ENCODE results near the gene NOL3. TPM values are rescaled to one million over a fixed set of nuclear protein-coding genes. Genes with fewer than 3 reads are reported as not detected.
A peak's percentile ranks its signal among the peaks of the same experiment; 100 is the strongest.

The NOL3 gene
- total and polyA plus RNA-seq, 2 of the 13 experiments (the other 11 are each of a cell fraction or from before 2014, with no cell fraction given) = 5.7 to 20.5 TPM

DNA sequence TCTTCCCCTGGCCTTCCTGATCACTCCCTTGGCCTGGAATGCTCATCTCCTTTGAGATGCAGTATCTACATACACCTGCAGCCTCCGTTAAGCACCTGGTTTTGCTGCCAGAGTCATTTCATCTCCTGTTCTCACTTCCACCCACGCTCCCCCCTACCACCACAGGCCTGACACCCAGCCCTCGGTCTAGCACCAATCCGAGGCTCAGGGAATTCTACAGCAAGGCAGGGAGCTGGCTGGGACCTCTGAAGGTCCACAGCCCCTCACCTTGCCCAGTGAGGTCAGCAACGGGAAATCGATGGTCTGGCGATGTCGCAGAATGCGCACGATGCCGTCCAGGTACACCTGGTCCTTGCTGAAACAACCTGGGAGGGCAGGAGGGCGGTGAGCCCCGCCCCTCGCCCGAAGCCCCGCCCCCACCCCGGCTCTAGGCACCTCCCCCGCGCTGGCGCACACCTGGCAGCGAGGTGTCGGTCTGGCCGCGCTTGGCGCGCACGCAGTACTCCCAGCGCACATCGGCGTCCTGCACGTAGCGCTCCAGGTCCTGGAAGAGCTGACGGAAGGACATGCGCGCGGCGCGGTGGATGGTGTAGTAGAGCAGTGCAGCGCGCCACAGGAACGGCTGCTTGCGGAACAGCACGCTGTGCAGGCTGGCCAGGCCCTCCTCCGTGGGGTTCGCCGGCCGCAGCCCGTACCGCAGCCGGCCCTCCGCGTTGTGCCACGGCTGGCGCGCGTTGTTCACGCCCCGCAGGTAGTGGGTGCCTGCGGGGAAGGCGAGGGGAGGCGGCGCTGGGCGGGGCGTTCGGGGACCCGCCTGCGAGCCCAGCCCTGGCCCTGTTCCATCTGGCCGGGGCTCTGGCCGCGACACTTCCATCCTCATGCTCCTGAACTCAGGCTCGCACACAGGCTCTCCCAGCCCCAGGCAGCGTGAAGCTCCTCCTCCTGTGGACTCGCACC lies 7.7 kb downstream of the NOL3 start:
- ChIA-PET CTCF (ENCODE audit: low intra/inter-chr PET ratio, low total read pairs) (no interaction called here), POLR2A (interaction anchor here (2.0 kb wide), 1 partner anchor 17 kb away, joined by 11 read pairs; no protein-coding TSS in a partner anchor)
- Histone ChIP-seq H3K9me3 (ENCODE audit: low read length) (no peaks in the 10 kb centered on the region), H3K79me2 (ENCODE audit: insufficient read depth, low read length) (no peaks in the 10 kb centered on the region), H4K20me1 (ENCODE audit: insufficient read depth, low read length) (no peaks in the 10 kb centered on the region; the same call in 1 of the 2 replicates), H3K27me3 (ENCODE audit: control insufficient read depth in 1 of 2, insufficient read depth in 2 of 2, low read length in 2 of 2) (no peaks in the 10 kb centered on the region), H3K4me3 (replicated peaks in 1 of 3; ENCODE audit: insufficient read depth in 1 of 3, low read depth in 2 of 3, low read length in 3 of 3) (peak overlapping the region; percentile 46 to 73 (median 67)), H3K4me2 (ENCODE audit: low read depth, low read length) (peak overlapping the region; percentile 77), H3K9ac (ENCODE audit: insufficient read depth, low read depth, low read length) (peak overlapping the region; percentile 36), H2AFZ (ENCODE audit: low read length) (no peak overlapping the region), H3K27ac (ENCODE audit: extremely low read length, insufficient read depth, low read length) (no peak overlapping the region), H3K4me1 (ENCODE audit: insufficient read depth, low read length) (peaks cover 47% of the 10 kb centered on the region), H3K36me3 (replicated peaks in 1 of 2; ENCODE audit: control insufficient read depth in 1 of 2, insufficient read depth in 2 of 2, low read length in 2 of 2) (no peaks in the 10 kb centered on the region; a peak in 1 of 5 replicates)
- intact Hi-C loops (cut with micrococcal nuclease; ENCODE audit: unreplicated experiment) (no loop called here), in situ Hi-C loops (cut with HindIII; ENCODE audit: extremely low pct_ligation_motif_present, low pct_unique_long_range_greater_than_20kb) (no loop called here)
- no TSS peak for BruUV-seq (replicated peaks)
- 16% methylated on average over 26 of the region's 73 CpGs for WGBS (ENCODE audit: low lambda C conversion rate)
- ATAC-seq (peak; percentile 71), DNase-seq (ENCODE audit: low spot score) (peak; percentile 65), FAIRE-seq (no peak)
- TF ChIP-seq ZNF530 (CRISPR knock-in tag; IDR thresholded peaks at IDR 0.05; ENCODE audit: low read depth) (no peak), CHCHD3 (CRISPR knock-in tag; IDR thresholded peaks at IDR 0.05) (peak; percentile 88), PHF5A (CRISPR knock-in tag; IDR thresholded peaks at IDR 0.05; ENCODE audit: low read depth, unreplicated experiment) (no peak), DNMT1 (CRISPR knock-in tag; IDR thresholded peaks at IDR 0.05) (peak; percentile 87; the same call in 1 of the 2 replicates), ZNF33A (CRISPR knock-in tag; IDR thresholded peaks at IDR 0.05; ENCODE audit: borderline replicate concordance) (no peak), LCORL (IDR thresholded peaks at IDR 0.05) (no peak), LCORL (CRISPR knock-in tag; IDR thresholded peaks at IDR 0.05) (peak; percentile 84; the same call in 1 of the 2 replicates), ZNF546 (CRISPR knock-in tag; conservative IDR thresholded peaks at IDR 0.05) (no peak), SALL2 (CRISPR knock-in tag; IDR thresholded peaks at IDR 0.05) (0 out of 2 replicates have a peak, but pooled peaks have one; percentile 48), FOSL2 (CRISPR knock-in tag; IDR thresholded peaks at IDR 0.05) (no peak), ZMYM3 (CRISPR knock-in tag; IDR thresholded peaks at IDR 0.05) (peak; percentile 84), KAT8 (CRISPR knock-in tag; IDR thresholded peaks at IDR 0.05) (no peak), SP5 (CRISPR knock-in tag; IDR thresholded peaks at IDR 0.05; ENCODE audit: borderline replicate concordance, low read depth) (peak; percentile 41; the same call in 1 of the 2 replicates), MZF1 (CRISPR knock-in tag; IDR thresholded peaks at IDR 0.05; ENCODE audit: borderline replicate concordance) (no peak), ZNF616 (CRISPR knock-in tag; IDR thresholded peaks at IDR 0.05; ENCODE audit: low read depth) (0 out of 2 replicates have a peak, but pooled peaks have one; percentile 65), U2AF1 (optimal IDR thresholded peaks at IDR 0.05; ENCODE audit: low read depth, low read length) (no peak)
- TF ChIP-seq, protein P1, sequence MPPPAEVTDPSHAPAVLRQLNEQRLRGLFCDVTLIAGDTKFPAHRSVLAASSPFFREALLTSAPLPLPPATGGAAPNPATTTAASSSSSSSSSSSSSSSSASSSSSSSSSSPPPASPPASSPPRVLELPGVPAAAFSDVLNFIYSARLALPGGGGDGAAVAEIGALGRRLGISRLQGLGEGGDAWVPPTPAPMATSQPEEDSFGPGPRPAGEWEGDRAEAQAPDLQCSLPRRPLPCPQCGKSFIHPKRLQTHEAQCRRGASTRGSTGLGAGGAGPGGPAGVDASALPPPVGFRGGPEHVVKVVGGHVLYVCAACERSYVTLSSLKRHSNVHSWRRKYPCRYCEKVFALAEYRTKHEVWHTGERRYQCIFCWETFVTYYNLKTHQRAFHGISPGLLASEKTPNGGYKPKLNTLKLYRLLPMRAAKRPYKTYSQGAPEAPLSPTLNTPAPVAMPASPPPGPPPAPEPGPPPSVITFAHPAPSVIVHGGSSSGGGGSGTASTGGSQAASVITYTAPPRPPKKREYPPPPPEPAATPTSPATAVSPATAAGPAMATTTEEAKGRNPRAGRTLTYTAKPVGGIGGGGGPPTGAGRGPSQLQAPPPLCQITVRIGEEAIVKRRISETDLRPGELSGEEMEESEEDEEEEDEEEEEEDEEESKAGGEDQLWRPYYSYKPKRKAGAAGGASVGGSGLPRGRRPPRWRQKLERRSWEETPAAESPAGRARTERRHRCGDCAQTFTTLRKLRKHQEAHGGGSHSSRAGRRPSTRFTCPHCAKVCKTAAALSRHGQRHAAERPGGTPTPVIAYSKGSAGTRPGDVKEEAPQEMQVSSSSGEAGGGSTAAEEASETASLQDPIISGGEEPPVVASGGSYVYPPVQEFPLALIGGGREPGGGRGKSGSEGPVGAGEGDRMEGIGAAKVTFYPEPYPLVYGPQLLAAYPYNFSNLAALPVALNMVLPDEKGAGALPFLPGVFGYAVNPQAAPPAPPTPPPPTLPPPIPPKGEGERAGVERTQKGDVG (CRISPR knock-in tag; IDR thresholded peaks at IDR 0.05; ENCODE audit: borderline replicate concordance) = peak; percentile 36; the same call in 1 of the 2 replicates
- TF ChIP-seq, protein P2, sequence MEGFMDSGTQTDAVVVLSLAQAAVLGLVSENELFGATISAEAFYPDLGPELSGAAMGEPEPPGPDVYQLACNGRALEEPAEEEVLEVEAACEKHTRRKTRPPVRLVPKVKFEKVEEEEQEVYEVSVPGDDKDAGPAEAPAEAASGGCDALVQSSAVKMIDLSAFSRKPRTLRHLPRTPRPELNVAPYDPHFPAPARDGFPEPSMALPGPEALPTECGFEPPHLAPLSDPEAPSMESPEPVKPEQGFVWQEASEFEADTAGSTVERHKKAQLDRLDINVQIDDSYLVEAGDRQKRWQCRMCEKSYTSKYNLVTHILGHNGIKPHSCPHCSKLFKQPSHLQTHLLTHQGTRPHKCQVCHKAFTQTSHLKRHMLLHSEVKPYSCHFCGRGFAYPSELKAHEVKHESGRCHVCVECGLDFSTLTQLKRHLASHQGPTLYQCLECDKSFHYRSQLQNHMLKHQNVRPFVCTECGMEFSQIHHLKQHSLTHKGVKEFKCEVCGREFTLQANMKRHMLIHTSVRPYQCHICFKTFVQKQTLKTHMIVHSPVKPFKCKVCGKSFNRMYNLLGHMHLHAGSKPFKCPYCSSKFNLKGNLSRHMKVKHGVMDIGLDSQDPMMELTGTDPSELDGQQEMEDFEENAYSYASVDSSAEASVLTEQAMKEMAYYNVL (CRISPR knock-in tag; IDR thresholded peaks at IDR 0.05; ENCODE audit: borderline replicate concordance) = peak; percentile 70; the same call in 1 of the 2 replicates
- TF ChIP-seq, protein P3, sequence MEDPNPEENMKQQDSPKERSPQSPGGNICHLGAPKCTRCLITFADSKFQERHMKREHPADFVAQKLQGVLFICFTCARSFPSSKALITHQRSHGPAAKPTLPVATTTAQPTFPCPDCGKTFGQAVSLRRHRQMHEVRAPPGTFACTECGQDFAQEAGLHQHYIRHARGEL (CRISPR knock-in tag; IDR thresholded peaks at IDR 0.05) = no peak
